IPS-18c (cell line): ENCODE results near the gene PDSS1.
"Not testable (repeated sequence)": the region's sequence is repeated elsewhere in the genome, so short reads cannot be mapped to it uniquely, and the experiment has no call there.

ENCODE experiments used
- H3K4me3 ChIP-seq: 2 replicates; pipeline ENCODE4 v1.7.0; 2013; ENCODE audit warnings: low read depth, mild to moderate bottlenecking, low read length, moderate library complexity; ENCODE audit not compliant: insufficient read depth
- H3K9me3 ChIP-seq: one replicate; pipeline ENCODE4 v1.6.1; 2013; ENCODE audit warnings: mild to moderate bottlenecking, low read length, moderate library complexity; ENCODE audit not compliant: control insufficient read depth, insufficient read depth

The PDSS1 gene, protein sequence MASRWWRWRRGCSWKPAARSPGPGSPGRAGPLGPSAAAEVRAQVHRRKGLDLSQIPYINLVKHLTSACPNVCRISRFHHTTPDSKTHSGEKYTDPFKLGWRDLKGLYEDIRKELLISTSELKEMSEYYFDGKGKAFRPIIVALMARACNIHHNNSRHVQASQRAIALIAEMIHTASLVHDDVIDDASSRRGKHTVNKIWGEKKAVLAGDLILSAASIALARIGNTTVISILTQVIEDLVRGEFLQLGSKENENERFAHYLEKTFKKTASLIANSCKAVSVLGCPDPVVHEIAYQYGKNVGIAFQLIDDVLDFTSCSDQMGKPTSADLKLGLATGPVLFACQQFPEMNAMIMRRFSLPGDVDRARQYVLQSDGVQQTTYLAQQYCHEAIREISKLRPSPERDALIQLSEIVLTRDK

GRCh38 chr10:26697163-26697921 is at the start of gene PDSS1:
TSS of gene PDSS1 (plus strand) at chr10:26697701. CDS start at chr10:26697712, 11 bp downstream.
- Histone ChIP-seq H3K4me3 (peak within 1 kb of the TSS; percentile 93), H3K9me3 (no peaks in the 10 kb centered on the region)

DNA sequence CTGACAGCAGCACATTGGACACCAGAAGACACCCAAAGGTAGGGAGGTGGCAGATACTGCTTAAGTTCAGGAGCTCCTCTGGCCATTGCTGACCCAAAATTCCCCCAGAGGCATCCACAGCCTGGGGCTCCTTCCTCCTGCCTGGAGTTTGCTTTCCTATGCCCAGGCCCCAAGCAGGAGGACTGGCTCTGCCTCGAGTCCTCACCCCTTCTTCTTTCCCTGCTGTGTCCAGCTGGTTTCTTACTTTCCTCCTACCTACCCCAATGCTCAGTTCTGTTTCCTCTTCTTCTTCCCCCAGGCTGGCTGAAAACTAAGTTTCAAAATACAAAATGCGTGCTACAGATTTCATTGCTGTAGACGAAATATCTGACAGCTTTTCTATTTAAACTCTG is 49.3 kb upstream of the PDSS1 start:
- not testable (repeated sequence) for H3K9me3 ChIP-seq, H3K4me3 ChIP-seq

DNA sequence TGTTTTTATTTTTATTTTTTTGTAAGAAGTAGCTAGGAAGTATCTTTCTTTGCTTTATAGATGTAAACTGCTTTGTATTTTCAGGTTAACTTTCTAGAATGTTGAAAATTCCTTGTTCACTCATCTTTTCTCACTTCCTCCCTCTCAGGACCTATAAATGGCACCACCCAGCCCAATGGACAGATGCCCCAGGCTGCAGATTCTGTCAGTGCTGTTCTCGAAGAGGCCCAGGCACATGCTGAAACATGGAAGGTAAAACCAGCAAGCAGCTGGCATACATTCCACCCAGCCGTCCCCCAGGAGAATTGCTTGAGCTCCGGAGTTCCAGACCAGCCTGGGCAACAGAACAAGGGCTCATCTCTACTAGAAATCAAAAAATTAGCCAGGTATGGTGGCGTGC is 47.1 kb upstream of the PDSS1 start:
- no peaks in the 10 kb centered on the region for H3K9me3 ChIP-seq
- no peak overlapping the region for H3K4me3 ChIP-seq

DNA sequence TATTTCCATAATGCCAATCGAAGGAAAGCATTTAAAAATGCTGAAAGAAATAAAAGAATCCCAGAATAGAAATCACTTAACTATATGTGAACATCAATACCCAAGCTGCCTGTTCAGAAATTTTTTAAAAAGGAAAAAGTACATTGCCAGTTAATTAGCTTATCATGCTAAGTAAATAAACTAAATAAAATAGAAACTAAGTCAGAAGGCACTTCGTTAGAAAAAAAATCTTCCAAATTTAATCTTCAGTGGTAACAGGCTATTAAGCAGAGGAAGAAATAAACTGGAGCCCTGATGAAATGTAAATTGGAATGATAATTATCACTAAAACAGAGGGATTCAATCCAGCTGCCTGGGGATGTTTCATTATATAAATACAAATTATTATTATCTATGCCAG is 46.0 kb upstream of the PDSS1 start:
- H3K4me3 ChIP-seq, H3K9me3 ChIP-seq: not testable (repeated sequence)

GRCh38 chr10:26653004-26653403 is 44.5 kb upstream of the PDSS1 start:
- Histone ChIP-seq H3K9me3 (peaks cover 2% of the 10 kb centered on the region), H3K4me3 (no peak overlapping the region)

DNA sequence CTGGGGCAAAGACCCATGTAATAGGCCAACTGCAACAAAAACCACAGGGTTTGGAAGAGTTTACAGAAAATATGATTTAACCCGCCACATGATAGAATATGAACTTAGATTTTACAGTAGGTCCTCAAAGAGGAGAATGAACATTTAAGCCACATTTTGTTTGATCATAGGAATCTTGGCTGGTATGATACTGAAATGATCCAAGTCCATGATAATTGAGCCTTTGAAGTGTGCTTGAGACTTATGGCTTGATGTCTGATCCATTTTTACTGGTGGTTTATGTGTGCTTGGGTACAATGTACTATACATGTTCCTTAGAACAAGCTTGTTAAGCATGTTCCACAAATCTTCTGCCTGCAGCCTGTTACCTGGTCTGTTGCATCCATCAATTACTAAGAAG is 41.8 kb upstream of the PDSS1 start:
- peaks cover 2% of the 10 kb centered on the region for H3K9me3 ChIP-seq
- H3K4me3 ChIP-seq, result no peak overlapping the region

- Histone ChIP-seq H3K9me3 (no peaks in the 10 kb centered on the region), H3K4me3 (no peak overlapping the region)
Observed at GRCh38 chr10:26662864-26663263, 34.6 kb upstream of the PDSS1 start.

DNA sequence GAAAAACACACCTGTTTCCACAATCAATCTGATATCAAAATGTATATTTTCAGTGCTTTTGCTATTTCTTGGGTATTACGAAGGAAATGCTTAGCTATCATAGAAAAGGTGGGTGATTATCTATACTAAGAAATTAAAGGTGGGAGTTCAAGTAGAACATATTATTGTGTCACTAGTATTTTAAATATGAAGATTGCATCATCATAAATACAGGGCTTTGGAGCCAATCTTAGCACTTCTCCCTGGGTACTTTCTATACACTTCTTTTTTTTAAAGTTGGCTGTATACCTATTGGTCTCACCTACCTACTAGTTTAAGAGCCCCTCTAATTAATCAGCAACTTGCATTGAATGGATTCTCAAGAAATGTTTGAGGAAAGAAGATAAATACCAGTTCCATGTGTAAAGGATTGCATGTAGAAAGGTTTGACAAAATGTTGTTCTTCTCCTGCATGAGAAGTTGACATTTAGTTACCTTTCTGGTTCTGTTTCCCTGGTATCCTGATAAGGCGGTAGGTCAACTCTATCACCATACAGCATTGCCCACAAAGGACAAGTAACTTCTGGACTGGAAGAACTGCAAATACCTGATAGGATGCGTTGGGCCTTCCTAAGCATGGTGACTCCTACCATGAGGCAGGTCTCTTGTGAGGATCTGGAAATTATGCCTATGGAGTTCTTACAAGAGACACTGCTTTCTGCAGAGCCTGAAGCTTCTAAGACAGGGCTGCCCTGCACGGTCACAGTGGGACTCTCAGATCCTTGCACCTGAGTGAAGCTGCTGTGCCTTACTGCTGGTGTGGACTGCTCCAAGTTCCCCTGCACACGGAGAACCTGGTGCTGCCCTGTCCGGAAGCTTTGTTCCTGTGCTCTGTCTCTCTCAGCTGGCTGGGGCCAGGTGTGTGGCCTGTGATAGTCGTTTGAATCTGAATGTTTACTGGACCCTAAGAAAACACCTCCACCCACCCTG is 32.1 kb upstream of the PDSS1 start:
- Histone ChIP-seq H3K4me3 (no peak overlapping the region), H3K9me3 (no peaks in the 10 kb centered on the region)

DNA sequence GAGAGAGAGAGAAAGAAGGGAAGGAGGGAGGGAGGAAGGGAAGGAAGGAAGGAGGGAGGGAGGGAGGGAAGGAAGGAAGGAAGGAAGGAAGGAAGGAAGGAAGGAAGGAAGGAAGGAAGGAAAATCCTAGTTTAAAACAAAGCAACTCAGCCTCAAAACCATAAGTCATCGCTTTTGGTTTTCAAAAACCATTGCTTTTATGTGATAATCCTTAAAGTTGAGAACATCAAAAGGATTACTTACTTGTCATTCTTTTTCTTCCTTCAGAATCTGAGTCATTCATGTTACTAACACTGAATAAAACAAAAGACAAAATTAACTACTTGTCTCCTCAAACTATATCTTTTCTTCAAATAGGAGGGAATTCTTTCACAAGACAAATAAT is 21.6 kb upstream of the PDSS1 start:
- H3K9me3 ChIP-seq, result no peaks in the 10 kb centered on the region
- H3K4me3 ChIP-seq, result no peak overlapping the region

GRCh38 chr10:26679588-26679987 is 17.9 kb upstream of the PDSS1 start:
- no peak overlapping the region for H3K4me3 ChIP-seq
- H3K9me3 ChIP-seq, result no peaks in the 10 kb centered on the region

DNA sequence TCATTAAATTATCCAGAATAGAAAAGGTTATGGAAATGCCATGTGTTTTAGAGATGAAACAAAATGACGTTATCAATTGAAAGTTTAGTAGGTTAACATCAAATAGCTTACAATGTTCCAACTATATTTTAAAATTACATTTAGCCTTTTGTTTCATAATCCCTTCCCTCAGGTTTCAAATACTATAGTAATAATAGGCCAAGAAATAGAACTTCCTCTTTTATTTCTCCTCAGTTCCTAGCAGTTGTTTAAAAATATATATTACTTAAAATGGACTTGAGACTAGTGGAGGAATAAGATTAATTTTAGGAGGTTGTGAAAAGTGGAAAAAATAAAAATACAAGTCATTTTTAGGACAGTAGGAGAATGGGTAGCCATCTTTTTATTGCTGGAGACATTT is 16.4 kb upstream of the PDSS1 start:
- H3K4me3 ChIP-seq, result no peak overlapping the region
- no peaks in the 10 kb centered on the region for H3K9me3 ChIP-seq

GRCh38 chr10:26681971-26682370 is 15.5 kb upstream of the PDSS1 start:
- not testable (repeated sequence) for H3K9me3 ChIP-seq, H3K4me3 ChIP-seq

DNA sequence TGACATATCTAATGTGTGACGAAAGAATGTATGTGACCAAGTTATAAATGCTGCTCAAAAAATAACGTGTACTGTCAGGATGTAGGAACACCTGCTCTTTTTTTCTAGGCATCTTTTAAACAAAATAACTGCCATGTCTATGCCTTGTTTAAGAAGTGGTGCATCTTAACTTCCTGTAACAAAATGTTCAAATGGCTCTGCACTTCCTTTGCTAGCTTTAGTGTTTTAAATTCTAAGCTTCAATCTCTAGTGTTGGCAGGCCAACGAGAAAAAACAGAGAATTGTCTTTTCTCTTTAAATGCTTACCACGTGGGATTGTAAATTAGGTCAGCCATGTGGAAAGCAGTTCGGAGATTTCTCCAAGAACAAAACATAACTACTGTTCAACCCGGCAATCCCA is 14.6 kb upstream of the PDSS1 start:
- no peaks in the 10 kb centered on the region for H3K9me3 ChIP-seq
- H3K4me3 ChIP-seq, result no peak overlapping the region

DNA sequence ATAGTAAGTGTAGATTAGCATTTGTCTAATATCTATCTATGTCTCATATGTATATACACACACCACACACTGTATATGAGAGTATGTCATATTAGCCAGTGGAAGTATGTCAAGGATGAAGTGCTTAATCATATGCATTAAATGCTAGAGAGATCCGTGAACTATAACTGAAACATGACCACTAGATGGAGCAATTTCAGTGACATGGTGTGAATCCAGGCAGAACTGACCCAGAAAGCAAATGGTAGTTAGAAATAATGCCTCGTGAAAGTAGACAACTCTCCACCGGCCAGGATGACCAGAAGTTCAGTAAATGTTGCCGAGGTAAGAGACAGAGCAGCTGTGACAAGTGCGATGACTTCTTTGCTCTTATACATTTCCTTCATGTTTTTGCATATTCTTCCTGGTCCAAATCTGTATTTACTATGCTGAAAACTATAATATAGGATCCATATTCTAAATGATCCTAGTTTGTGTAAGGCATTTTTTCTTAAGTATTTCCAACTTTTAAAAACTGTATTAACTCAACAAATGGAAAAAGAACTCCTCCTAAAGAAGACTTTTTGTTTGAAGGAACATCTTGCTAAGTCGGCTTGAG is 12.7 kb upstream of the PDSS1 start:
- not testable (repeated sequence) for H3K9me3 ChIP-seq

DNA sequence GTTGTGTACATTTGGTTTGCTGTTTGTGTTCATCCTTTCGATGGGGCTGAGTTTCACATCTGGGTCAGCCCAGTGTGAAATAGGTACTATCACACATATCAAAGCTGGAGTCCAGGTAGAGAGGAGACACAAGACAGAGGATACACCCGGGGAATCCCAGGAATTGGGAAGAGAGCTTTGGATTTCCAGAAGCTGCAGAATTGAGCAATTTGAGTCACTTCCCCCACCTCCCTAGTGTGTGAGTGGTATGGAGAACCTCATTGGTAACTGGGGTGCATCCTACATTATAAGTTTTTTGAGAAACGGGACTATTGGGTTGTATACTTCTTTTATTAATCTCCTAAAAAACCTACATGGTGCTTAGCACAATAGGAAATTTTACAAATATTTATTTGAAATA is 12.1 kb upstream of the PDSS1 start:
- Histone ChIP-seq H3K4me3 (no peak overlapping the region), H3K9me3 (no peaks in the 10 kb centered on the region)

More for the DNA sequence above, 12.7 kb upstream of the PDSS1 start:
- not testable (repeated sequence) for H3K4me3 ChIP-seq

GRCh38 chr10:26689399-26689798 is 8.1 kb upstream of the PDSS1 start:
- Histone ChIP-seq H3K9me3 (no peaks in the 10 kb centered on the region), H3K4me3 (no peak overlapping the region)
